HepG2 (cell line): Measurements from ENCODE around the gene PLCB1. TPM values are rescaled to one million over a fixed set of nuclear protein-coding genes. Genes with fewer than 3 reads are reported as not detected.

Experiments used
- ATAC-seq: fragments of 200-7000 bp; cut with Tn5 transposase; 3 replicates; pipeline ENCODE4 v1.9.1; 2020; ENCODE audit warnings: mild to moderate bottlenecking, moderate library complexity
- BruUV-seq: library from RNA; stranded (reverse); fragments of 400-500 nt; replicated peaks from 2 replicates; lab custom pipeline; 2021; lab: Mats Ljungman, UMichigan
- CTCF ChIA-PET: fragments of 300-600 bp; formaldehyde crosslinking; extraction: SDS; loops from one replicate; lab custom pipeline; 2021; ENCODE audit warnings: low total read pairs, inconsistent platforms, low intra/inter-chr PET ratio; lab: Yijun Ruan, JAX
- POLR2A ChIA-PET: fragments of 350-600 bp; sonication (Branson Sonifier 250); formaldehyde crosslinking; loops from one replicate; lab custom pipeline; 2020; ENCODE audit warnings: antibody characterized with exemption, inconsistent platforms; lab: Yijun Ruan, JAX
- DNase-seq: peaks from one replicate; pipeline ENCODE4 v3.0.0-alpha.2; 2015; ENCODE audit warnings: low spot score
- FAIRE-seq: peaks from 3 replicates; lab custom pipeline; 2011; peaks lifted over from hg19 to GRCh38; lab: Jason Lieb, UNC
- H2AFZ ChIP-seq: one replicate; pipeline ENCODE4 v1.6.1; 2011; ENCODE audit warnings: low read length, inconsistent platforms
- H3K27ac ChIP-seq: fragments of 300-600 bp; 3 replicates; pipeline ENCODE4 v1.8.0; 2011; ENCODE audit warnings: mixed run types, mild to moderate bottlenecking, mixed read lengths, low read length, inconsistent platforms; ENCODE audit not compliant: insufficient read depth; ENCODE audit errors: extremely low read length
- H3K27me3 ChIP-seq, 2 experiments: fragments of 200-600 bp in 1 of 2; 2 replicates in 1 of 2; 3 replicates in 1 of 2; pipeline versions ENCODE4 v1.6.0 to v1.8.0; 2011; ENCODE audit warnings: low read length in 2 of 2, mild to moderate bottlenecking in 2 of 2, moderate library complexity in 2 of 2, inconsistent platforms in 1 of 2; ENCODE audit not compliant: insufficient read depth in 2 of 2, control insufficient read depth in 1 of 2
- H3K36me3 ChIP-seq, 2 experiments: fragments of 200-600 bp in 1 of 2; replicated peaks in 1 of 2; 2 replicates in 1 of 2; 3 replicates in 1 of 2; pipeline versions ENCODE4 v1.5.1 to v1.8.0; 2011; ENCODE audit warnings: low read length in 2 of 2, inconsistent platforms in 1 of 2; ENCODE audit not compliant: insufficient read depth in 2 of 2, control insufficient read depth in 1 of 2
- H3K4me1 ChIP-seq: 2 replicates; pipeline ENCODE4 v1.5.1; 2012; ENCODE audit warnings: low read length, inconsistent platforms; ENCODE audit not compliant: insufficient read depth
- H3K4me2 ChIP-seq: 2 replicates; pipeline ENCODE4 v1.6.0; 2011; ENCODE audit warnings: low read depth, low read length, inconsistent platforms
- H3K4me3 ChIP-seq, 3 experiments: fragments of 200-600 bp in 1 of 3; sonication (generic), shearing (Covaris generic) in 1 of 3; replicated peaks in 1 of 3; 2 replicates each; pipeline ENCODE4 v1.5.1; 2011 to 2016; ENCODE audit warnings: low read length in 3 of 3, inconsistent platforms in 2 of 3, low read depth in 2 of 3, mild to moderate bottlenecking in 2 of 3, control low read depth in 1 of 3, mixed read lengths in 1 of 3; ENCODE audit not compliant: insufficient read depth in 1 of 3
- H3K79me2 ChIP-seq: one replicate; pipeline ENCODE4 v1.6.1; 2011; ENCODE audit warnings: low read length, inconsistent platforms; ENCODE audit not compliant: insufficient read depth
- H3K9ac ChIP-seq: 2 replicates; pipeline ENCODE4 v1.6.0; 2011; ENCODE audit warnings: mild to moderate bottlenecking, low read depth, low read length, inconsistent platforms; ENCODE audit not compliant: insufficient read depth
- H3K9me3 ChIP-seq: 2 replicates; pipeline ENCODE4 v1.5.1; 2012; ENCODE audit warnings: mild to moderate bottlenecking, low read length
- H4K20me1 ChIP-seq: 2 replicates; pipeline ENCODE4 v1.6.0; 2011; ENCODE audit warnings: inconsistent platforms, mild to moderate bottlenecking, low read length, moderate library complexity; ENCODE audit not compliant: insufficient read depth
- ATF1 ChIP-seq: IDR thresholded peaks from 2 replicates; pipeline ENCODE4 v1.6.1; 2016; ENCODE audit warnings: mild to moderate bottlenecking, control low read depth
- CHD4 ChIP-seq: fragments of 200-600 bp; sonication (generic); IDR thresholded peaks from 2 replicates; pipeline ENCODE4 v1.7.0; 2017; ENCODE audit warnings: mild to moderate bottlenecking, low read length, borderline replicate concordance
- ZNF318 ChIP-seq: sonication (generic); formaldehyde crosslinking; IDR thresholded peaks from 2 replicates; pipeline ENCODE4 v1.4.0; 2020; ENCODE audit warnings: mild to moderate bottlenecking, missing genetic modification reagents
- WGBS: methylation state at CpG from one replicate; pipeline ENCODE4 v1.1.6; 2017; ENCODE audit warnings: low lambda C conversion rate; 5-methylcytosine and 5-hydroxymethylcytosine counted together
- in situ Hi-C: cut with HindIII; loops from 2 replicates; pipeline ENCODE4 v1.10.0; 2017; ENCODE audit warnings: low pct_unique_long_range_greater_than_20kb; ENCODE audit not compliant: extremely low pct_ligation_motif_present
- intact Hi-C: fragments of 100-400 bp; cut with micrococcal nuclease; formaldehyde crosslinking; loops from one replicate; pipeline ENCODE4 v1.10.0; 2022; ENCODE audit not compliant: unreplicated experiment
- polyA plus RNA-seq, 8 experiments: library from polyadenylated mRNA; depleted of rRNA in 3 of 8; stranded (reverse) in 7 of 8; unstranded in 1 of 8; fragments of >200 nt; fragmentation: Illumina TruSeq in 4 of 8; extraction: Trizol in 4 of 8; gene quantifications; 2 replicates each; pipeline versions ENCODE4 v1.2.1 to v1.2.3, GENCODE V29; 2011 to 2016; ENCODE audit warnings: low read depth in 4 of 8, missing spikeins in 1 of 8, mixed read lengths in 1 of 8; ENCODE audit not compliant: insufficient read depth in 1 of 8
- total RNA-seq, 5 experiments: library from RNA; depleted of rRNA; stranded (reverse); fragments of >200 nt; fragmentation: Illumina TruSeq; extraction: Trizol; gene quantifications; 2 replicates each; pipeline ENCODE4 v1.2.3, GENCODE V29; 2016; ENCODE audit warnings: low read depth in 1 of 5

PLCB1 gene
- total and polyA plus RNA-seq, 2 of the 13 experiments (the other 11 are each of a cell fraction or from before 2014, with no cell fraction given), result 42.4 to 55.9 TPM

- H3K4me1 ChIP-seq, result peaks cover 23% of the 10 kb centered on the region
- no peaks in the 10 kb centered on the region for H3K27me3 ChIP-seq
- H3K9me3 ChIP-seq, result no peaks in the 10 kb centered on the region
- 0 out of 2 replicates have a peak, but pooled peaks have one; percentile 28 for TF ChIP-seq ATF1 (CRISPR knock-in tag)
- no peak for TF ChIP-seq ZNF318 (CRISPR knock-in tag)
- TF ChIP-seq CHD4, result 0 out of 2 replicates have a peak, but pooled peaks have one; percentile 4
- H3K4me3 ChIP-seq, result no peak overlapping the region
- no peaks in the 10 kb centered on the region for H3K79me2 ChIP-seq
- H3K4me2 ChIP-seq, result no peak overlapping the region
- no peak overlapping the region for H3K9ac ChIP-seq
- intact Hi-C loops, result no loop called here
- in situ Hi-C loops, result no loop called here
- ATAC-seq (no peak), FAIRE-seq (no peak), DNase-seq (no peak)
- peaks cover 3 to 9% of the 10 kb centered on the region in 2 experiments; a peak in 4 of 5 replicates for H3K36me3 ChIP-seq
- no peak overlapping the region for H3K27ac ChIP-seq
- no peaks in the 10 kb centered on the region; the same call in 1 of the 2 replicates for H4K20me1 ChIP-seq
- ChIA-PET CTCF (no interaction called here), POLR2A (no interaction called here)
- 92% methylated on average over 1 of the region's 1 CpG for WGBS
- no peak overlapping the region for H2AFZ ChIP-seq
- no TSS peak for BruUV-seq
Observed at GRCh38 chr20:8291873-8292272, 159.8 kb downstream of the PLCB1 start.
